B cell (primary cell): ENCODE data around the gene CLN5.

ENCODE experiments used
- EZH2 ChIP-seq: IDR thresholded peaks from 2 replicates; pipeline ENCODE4 v1.6.1; 2012; ENCODE audit warnings: borderline replicate concordance, low read depth, mild to moderate bottlenecking, moderate library complexity, low read length; ENCODE audit not compliant: insufficient read depth, poor library complexity, severe bottlenecking
- TF ChIP-seq, protein P1 (sequence below): fragments of 200-600 bp; IDR thresholded peaks from one replicate; pipeline ENCODE4 v1.8.0; 2022; ENCODE audit warnings: antibody characterized with exemption, mild to moderate bottlenecking

DNA sequence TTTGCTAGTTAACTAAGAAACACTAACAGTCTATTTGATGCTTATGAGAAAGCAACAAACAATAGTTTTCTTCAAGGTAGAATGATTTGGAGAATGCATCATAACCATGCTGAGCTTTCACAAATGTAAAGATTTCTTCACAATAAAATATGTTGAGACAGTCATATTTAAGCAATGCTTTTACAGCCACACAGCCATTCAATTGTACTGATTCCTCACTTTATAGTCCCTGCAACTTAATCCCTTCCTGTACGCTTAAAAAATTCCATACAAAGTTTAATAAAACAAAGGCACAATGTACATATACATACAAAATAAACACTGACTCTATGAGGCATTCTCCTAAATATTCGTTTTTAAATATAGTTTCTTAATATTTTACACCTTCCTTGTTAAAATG, 48.2 kb upstream of the CLN5 start:
- no peak for TF ChIP-seq EZH2
- TF ChIP-seq, protein P1, sequence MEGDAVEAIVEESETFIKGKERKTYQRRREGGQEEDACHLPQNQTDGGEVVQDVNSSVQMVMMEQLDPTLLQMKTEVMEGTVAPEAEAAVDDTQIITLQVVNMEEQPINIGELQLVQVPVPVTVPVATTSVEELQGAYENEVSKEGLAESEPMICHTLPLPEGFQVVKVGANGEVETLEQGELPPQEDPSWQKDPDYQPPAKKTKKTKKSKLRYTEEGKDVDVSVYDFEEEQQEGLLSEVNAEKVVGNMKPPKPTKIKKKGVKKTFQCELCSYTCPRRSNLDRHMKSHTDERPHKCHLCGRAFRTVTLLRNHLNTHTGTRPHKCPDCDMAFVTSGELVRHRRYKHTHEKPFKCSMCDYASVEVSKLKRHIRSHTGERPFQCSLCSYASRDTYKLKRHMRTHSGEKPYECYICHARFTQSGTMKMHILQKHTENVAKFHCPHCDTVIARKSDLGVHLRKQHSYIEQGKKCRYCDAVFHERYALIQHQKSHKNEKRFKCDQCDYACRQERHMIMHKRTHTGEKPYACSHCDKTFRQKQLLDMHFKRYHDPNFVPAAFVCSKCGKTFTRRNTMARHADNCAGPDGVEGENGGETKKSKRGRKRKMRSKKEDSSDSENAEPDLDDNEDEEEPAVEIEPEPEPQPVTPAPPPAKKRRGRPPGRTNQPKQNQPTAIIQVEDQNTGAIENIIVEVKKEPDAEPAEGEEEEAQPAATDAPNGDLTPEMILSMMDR = no peak
